Activated CD4-positive, alpha-beta T cell treated with anti-CD3 and anti-CD28 coated beads for 1 hour (primary cell): ENCODE data around the gene PQBP1.
A peak's percentile ranks its signal among the peaks of the same experiment; 100 is the strongest.

Experiments
- DNase-seq: peaks from one replicate; pipeline ENCODE4 v3.0.0-alpha.2; 2020

Gene PQBP1

DNA sequence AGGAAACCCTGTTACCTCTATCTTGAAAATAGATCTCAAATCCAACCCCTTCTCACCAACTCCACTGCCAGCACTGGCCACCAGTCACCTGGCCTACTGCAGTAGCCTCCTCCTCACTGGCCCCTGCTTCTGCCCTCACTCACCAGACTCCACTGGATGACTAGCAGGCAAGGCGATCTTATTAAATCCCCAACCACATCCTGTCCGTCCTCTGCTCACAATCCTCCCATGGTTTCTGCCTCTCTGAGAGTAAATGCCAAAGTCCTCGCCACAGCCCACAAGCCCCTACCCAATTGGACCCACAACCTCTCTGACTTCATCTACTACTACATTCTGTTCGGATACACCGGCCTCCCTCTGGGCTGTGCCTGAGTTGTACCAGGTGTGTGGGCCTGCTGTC, 26.5 kb downstream of the PQBP1 start:
- DNase-seq: no peak

DNA sequence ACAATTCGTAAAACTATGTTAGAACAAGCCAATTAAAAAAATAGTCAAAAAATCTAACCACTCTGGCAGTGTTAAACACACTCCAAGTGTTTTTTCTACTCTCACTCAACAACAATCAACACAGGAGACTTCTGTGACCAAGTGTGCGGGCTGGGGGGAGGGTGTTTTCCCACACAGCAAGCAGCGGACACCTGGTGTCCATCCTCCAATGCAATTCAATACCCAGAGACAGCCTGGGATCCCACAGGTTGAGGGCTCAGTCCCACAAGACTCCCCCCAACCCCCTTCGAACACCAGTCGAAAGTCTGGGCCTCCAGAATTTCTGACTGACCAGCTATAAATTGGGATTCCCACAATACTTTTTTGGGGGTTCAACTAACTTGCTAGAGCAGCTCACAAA, 29.4 kb downstream of the PQBP1 start:
- no peak for DNase-seq

DNA sequence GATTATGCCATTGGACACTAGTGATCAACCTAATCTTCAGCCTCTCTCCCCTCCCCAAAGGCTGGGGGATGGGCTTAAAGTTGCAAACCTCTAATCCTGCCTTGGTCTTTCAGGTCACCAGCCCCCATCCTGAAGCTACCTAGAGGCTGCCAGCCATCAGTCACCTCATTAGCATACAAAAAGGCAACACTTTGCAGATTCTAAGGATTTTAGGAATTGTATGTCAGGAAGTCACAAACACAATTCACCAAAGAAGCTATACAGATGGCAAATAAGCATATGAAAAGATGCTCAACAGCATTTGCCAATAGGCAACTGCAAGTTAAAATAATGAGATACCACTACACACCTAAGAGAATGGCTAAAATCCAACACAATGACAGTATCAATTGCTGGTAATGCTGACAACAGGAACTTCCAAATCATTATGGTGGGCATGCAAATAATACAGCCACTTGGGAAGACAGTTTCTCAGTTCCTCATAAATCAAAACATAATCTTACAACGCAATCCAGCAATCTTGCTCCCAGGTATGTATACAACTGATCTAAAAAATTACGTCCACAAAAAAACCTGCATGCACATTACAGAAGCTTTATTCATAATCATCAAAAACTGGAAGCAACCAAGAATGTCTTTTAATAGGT, 30.1 kb downstream of the PQBP1 start:
- no peak for DNase-seq

DNA sequence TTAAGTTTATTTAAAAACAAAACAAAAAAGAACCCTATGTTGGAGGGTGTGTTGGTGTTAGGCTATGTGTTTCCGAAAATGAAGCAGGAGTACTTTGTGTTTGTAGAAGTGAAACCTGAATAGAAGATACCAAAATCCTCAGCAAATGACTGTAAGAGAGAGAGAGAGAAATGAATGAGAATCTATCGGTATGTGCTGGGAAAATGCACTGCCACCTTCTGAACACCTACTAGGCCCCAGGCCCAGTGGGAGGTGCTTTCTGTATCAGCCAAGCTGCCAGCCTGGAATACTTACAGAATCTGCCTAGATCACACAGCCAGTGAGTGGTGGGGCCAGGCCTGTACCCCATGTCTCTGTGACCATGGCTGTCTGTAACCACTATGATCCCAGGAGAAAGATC, 36.0 kb downstream of the PQBP1 start:
- DNase-seq: no peak

DNA sequence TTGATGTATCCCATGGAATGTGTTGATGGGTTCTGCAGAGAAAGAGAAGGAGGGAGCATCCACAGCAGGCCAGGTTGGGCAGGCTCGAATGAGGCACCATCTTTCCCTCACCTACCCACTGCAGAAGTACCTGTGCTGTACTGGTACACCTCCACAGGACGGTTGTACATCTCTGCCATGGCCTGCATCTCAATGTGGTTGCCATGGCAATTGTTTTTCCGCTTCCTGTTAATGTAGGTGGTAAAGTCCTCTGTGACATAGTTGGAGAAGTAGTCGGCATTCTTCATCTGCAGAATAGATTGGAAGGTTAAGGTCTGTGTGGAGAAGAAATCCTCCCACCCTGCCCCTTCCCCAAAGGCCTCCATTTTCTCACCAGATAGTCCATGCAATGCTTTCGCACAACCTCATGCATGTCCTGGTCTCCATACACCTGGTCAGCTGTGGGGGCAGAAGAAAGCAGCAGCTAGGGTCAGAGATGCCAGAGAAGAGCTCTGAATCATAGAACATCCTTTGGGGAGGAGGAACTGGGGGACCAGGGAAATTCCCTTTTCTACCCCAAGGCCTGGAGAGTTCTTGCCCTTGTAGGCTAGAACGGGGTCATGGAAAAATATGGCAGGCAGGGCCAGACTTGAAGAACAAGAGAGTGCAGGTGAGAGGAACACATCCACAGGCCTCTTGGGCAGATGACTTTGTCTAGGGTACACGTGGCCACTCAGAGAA, 37.0 kb downstream of the PQBP1 start:
- DNase-seq: no peak

DNA sequence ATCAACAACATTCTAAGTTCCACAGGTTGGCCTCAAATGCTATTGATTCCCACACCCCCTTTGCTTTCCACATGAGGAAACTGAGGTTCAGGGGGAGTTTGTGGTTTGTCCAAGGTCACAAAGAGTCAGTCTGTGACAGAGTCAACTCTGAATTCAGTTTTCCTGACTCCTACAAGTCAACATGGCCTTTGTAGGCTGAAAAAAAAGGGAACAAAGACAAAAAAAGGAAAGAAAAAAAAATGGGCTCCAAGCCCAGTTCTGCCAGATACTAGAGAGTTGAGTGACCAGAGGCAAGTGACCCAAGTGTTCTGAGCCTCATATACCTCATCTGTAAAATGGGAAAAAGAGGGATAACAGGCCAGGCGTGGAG, 37.6 kb downstream of the PQBP1 start:
- DNase-seq: no peak

DNA sequence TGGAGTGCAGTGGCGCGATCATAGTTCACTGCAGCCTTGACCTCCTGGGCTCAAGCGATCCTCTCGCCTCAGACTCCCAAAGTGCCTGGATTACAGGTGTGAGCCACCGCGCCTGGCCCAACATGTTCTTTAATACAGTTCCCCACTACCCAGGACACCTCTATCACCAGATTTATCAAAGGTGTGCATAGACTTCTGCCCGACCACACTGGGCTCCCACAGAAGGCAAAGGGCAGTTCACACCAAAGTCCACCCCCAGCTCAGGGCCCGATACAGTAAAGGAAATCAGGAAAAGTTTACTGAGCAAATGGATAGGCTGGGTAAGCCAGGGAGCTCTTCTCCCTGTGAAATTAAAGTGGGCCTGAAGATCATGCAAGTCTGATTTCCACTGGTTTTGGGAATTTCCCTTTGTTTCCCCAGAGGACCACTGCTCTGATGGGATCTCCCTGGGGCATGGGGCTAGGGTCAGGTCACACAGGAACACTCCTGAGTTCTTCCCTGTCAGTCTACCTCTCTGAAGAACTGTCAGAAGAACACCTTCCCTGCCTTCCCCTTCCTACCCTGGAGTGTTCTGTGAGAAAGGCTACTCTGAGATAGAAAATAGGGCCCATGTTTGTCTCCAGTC, 38.8 kb downstream of the PQBP1 start:
- no peak for DNase-seq

DNA sequence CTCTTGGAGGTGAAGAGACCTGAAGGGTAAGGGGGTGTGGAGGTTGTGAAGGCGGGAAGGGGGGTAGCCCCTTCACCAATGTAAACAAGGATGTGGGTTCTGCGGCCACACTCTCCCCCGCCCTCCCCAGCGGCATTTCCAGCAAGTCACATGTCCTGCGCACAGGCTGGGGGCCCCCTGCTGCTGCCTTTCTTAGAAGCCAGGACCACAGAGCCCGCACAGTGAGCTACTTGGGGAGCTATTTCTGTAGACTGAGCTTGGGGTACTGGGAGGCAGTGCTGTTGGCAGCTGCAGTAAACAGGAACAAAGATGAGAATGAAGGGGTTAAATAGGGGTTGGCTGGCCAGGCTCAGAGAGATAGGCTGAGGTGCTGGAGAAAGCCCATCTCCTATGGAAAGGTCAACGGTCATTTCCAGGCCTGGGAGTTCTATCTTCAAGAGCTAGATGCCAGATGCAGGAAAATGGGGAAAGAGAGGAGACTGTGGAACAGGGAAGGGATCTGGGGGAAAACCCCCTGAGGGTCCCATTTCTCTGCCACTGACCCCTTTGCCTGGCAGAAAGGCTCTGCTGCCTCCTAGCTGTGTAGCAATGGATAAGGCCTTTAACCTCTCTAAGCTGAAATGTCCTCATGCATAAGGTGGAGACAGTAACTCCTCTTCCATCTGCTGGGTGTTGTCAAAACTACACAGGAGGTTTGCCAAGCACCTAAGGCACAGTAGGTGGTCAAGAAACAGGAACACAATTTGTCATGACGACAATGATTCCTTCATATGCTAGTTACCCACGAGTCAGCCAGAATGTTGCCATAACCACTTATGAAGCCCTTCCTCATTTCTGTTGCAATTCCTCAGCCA, 39.6 kb downstream of the PQBP1 start:
- peak; percentile 73 for DNase-seq

DNA sequence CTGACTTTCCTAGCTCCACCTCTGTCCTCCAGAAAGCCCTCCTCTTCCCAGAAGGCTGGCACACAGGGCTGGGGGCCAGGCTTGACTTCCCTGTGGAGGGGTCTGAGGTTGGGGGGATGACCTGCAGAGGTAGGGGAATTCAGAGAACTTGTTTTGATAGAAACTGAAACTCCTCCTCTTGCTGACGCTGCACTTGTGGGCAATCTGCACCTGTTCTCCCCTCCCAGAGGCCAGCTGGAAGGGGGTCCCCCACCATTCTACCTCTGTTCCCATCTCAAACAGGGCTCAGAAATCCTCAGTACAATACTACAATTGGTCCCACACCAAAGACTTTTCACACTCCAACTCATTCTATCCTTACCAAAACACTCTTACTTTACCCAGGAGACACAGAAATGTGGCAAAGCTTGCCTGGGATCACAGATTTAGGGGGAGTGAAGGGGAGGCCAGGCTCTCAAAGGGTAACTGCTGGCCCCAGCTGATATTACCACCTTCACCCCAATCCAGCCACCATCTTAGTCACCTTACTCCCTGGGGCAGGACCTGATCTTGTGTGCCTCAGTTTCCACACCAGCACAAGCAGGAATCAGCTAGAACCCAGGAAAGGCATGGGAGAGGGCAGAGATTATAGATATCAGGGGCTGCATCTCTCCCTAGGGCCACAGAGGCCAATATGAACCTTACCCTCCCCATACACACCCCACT, 41.1 kb downstream of the PQBP1 start:
- DNase-seq: peak; percentile 38

DNA sequence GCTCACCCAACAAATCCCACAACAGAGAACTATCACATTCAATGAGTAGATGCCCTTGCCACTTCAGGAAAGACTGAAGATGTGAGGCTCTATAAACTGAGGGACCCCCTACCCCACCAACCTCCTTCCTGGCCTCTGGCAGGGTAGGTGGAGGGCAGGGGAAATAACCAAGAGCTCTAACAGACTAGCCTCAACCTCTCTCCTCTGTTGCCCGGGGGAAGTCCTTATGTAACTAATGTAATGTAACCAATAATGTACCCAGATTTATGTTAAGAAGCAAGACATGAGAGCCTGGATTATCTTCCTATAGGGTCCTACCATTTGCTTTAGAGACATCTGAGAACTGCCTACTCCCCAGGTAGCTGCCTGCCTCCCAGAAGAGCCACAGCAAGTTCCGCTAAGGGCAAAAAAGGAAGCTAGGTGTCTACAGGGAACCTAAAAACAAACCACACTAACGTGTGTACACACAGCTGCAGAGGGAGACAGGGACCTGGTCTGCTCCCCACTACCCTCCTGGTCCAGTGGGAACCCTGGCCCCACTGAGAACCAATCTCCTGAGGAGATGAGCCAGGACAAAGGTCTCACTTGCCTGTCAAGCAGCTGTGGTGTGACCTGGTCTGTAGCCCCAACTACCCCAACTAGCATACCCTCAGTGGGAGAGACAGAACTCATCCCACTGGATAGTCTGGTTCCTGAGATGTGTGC, 41.9 kb downstream of the PQBP1 start:
- no peak for DNase-seq

DNA sequence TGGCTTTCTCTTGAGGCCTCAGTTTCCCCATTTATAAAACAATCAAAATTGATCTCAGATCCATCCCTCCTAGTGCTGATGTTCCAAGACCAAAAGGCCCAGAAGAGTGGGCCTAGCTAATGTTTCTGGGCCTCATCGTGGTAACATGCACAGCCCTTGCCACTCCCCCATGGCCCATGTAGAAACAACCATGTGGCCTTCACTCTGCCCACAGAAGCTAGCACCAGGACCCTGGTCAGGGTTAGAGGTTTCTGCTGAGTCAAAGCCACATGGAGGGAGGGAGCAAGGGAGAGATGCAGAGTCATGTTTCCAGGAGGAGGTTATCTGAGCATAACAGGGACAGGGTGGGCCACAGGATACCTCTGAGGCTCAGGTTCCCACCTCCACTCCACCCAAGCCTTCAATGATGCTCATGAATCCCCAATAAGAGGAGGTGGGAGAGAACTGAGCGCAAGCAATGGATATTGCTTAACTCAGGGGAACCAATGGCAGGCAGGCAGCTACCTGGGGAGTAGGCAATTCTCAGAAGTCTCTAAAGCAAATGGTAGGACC, 42.8 kb downstream of the PQBP1 start:
- no peak for DNase-seq

DNA sequence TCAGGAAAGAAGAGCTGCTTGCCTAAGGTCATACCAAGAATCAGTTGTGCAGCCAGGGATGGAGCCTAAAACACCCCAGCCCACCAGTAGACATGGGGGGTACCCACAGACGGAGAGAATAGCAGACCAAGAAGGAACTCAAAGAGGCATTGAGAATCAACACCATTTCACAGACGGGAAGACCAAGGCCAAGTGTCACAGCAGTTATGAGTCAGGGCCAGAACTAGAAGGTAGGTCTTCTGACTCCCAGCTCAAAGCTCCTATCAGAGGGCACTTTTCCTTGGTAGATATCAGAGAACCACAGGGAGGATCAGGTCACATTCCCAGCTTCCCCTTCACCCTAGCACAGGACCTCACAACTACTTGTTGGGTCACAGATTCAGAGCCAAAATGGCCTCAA, 45.2 kb downstream of the PQBP1 start:
- DNase-seq: no peak

DNA sequence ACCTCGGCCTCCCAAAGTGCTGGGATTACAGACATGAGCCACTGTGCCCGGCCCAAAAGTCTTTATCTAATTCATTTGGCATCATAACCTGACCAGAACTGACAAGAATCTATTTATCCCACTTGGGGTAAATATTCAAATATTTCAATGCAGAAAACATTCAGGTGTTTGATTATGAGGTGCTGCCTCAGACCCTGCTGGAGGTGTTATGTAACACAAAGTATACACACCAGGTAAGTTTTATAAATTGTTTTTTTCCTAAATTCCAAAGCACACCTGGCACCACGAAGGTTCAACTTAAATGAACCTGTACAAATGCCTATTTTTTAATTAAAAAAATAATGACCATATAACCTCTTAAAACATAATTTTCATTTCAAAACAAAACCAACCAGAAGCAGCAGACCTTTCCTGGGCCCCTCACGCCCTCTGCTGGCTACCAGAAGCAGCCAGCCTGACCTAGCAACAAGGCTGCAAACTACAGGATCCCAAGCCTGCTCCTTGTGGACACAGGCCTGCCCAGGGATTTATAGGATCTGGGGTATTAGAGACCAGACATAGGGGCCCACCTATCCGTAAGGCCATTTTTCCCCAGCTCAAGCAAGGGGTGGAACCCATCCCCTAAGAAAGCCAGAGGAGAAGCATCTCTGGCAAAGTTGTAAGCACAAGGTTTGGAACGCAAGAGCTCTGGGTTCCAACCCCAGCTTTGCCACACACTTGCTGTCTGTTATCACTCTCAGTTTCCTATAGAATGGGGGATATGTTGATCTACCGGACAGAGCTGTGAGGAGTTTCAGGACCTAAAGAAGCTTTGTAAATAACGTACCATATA, 48.0 kb downstream of the PQBP1 start:
- DNase-seq: no peak

DNA sequence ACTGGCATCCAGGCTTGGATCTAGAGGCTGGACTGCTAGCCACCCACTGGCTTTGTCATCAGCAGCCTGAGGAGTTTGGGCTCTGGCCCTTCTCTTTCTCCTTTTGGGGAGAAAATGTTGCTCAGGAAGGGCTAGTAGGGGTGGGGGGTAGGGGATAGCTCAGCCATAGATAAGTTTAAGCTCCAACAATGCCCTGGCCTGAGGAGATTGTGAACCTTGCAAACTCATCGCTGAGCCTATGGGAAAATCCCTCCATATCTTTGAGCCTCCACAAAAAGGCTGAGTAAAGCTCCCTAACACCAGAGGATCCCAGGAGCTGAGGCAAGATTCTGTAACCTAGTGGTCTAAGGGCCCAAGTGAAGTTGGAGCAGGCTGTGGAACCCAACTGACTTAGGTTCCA, 50.9 kb downstream of the PQBP1 start:
- no peak for DNase-seq
